Measurements from ENCODE around the gene HIPK1. TPM values are rescaled to one million over a fixed set of nuclear protein-coding genes. Genes with fewer than 3 reads are reported as not detected.

Gene HIPK1
- total RNA-seq, 1 donor from 2014 or later: 41.7 TPM

DNA sequence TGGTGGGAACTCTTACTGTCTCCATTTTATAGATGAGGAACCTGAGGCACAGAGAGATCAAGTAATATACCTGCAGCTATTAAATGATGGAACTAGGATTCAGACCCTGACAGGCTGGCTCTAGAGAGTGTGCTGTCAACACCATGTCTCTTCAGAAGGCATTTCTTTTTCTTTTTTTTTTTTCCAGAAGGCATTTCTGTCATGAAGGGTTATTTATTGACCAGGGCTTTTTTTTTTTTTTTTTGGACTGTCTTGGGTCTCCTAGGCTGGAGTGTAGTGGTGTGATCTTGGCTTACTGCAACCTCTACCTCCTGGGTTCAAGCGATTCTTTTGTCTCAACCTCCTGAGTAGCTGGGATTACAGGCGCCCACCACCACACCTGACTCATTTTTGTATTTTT, 22.6 kb downstream of the HIPK1 start:
- Histone ChIP-seq H3K4me1 (peaks cover 3 to 23% of the 10 kb centered on the region in 2 donors), H3K36me3 (peaks cover 11 to 19% of the 10 kb centered on the region in 2 donors), H3K27me3 (no peaks in the 10 kb centered on the region), H3K9me3 (no peaks in the 10 kb centered on the region), H3K27ac (no peak overlapping the region), H3K4me3 (no peak overlapping the region)
- TF ChIP-seq, protein P1, sequence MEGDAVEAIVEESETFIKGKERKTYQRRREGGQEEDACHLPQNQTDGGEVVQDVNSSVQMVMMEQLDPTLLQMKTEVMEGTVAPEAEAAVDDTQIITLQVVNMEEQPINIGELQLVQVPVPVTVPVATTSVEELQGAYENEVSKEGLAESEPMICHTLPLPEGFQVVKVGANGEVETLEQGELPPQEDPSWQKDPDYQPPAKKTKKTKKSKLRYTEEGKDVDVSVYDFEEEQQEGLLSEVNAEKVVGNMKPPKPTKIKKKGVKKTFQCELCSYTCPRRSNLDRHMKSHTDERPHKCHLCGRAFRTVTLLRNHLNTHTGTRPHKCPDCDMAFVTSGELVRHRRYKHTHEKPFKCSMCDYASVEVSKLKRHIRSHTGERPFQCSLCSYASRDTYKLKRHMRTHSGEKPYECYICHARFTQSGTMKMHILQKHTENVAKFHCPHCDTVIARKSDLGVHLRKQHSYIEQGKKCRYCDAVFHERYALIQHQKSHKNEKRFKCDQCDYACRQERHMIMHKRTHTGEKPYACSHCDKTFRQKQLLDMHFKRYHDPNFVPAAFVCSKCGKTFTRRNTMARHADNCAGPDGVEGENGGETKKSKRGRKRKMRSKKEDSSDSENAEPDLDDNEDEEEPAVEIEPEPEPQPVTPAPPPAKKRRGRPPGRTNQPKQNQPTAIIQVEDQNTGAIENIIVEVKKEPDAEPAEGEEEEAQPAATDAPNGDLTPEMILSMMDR (IDR thresholded peaks at IDR 0.05): no peak
- no peak for DNase-seq (ENCODE audit: low spot score in 2 of 2)
- intact Hi-C loops (cut with DNase I): no loop called here

DNA sequence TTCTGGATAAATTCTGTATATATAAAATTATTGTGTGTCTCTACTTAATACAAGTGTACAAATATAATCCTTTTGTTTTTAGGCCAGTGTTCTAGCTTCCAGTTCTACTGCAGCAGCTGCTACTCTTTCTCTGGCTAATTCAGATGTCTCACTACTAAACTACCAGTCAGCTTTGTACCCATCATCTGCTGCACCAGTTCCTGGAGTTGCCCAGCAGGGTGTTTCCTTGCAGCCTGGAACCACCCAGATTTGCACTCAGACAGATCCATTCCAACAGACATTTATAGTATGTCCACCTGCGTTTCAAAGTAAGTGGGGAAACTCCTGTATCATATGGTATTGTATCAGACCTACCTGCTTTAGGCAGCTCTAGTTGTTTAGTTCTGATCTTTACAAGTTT, 28.9 kb downstream of the HIPK1 start:
- no peaks in the 10 kb centered on the region for H3K4me1 ChIP-seq
- no peak overlapping the region for H3K27ac ChIP-seq
- H3K4me3 ChIP-seq: no peak overlapping the region
- no peaks in the 10 kb centered on the region for H3K27me3 ChIP-seq
- DNase-seq (ENCODE audit: low spot score in 2 of 2): no peak
- intact Hi-C loops (cut with DNase I): no loop called here
- peaks cover 44 to 70% of the 10 kb centered on the region in 2 donors for H3K36me3 ChIP-seq
- TF ChIP-seq, protein P1 (IDR thresholded peaks at IDR 0.05): no peak
- H3K9me3 ChIP-seq: no peaks in the 10 kb centered on the region

DNA sequence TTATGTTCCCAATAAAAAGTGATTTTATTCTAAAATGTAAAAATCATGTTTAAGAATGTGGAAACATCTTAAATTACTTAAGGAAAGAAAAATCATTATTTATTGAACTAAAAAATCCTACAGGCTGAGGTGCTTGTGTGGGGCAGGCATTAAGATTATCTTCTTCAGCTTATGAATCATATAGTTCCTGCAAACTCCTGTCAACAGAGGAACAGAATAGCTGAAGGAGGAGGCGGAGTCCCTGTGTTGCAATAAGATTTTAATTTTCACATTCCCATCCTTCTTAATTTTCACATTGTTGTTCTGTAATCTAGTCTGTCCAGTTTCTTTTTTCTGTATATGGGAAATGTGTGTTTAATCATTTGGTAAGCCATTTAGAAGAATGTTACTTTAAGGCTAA, 29.6 kb downstream of the HIPK1 start:
- DNase-seq (ENCODE audit: low spot score in 2 of 2): no peak
- Histone ChIP-seq H3K4me1 (no peaks in the 10 kb centered on the region), H3K9me3 (no peaks in the 10 kb centered on the region), H3K27me3 (no peaks in the 10 kb centered on the region), H3K4me3 (no peak overlapping the region), H3K27ac (no peak overlapping the region), H3K36me3 (peaks cover 49 to 74% of the 10 kb centered on the region in 2 donors)
- TF ChIP-seq, protein P1 (IDR thresholded peaks at IDR 0.05): no peak
- intact Hi-C loops (cut with DNase I): no loop called here

DNA sequence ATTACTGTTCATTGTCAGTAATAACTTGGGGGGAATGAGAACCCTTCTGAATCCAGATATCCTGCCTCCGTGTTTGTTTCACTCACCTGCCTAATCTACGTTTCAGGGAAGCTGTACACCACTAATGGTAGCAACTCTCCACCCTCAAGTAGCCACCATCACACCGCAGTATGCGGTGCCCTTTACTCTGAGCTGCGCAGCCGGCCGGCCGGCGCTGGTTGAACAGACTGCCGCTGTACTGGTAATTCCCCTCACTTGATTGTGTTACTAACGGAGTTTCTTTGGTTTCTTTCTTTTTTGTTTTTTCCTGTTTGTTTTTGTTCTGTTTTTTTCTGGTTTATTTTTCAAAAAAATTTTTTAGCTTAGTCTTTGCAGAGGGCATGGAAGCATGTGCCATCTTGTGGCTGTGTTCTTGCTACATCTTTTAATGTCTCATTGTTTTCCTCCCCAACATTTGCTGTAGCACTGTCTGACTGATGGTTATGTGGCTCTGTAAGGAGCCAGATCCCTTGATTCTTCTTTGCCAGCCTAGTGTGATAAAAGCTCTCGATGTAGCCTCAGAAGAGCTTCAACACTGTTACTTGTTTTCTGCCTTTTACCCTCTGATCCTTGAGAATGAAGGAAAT, 34.3 kb downstream of the HIPK1 start:
- intact Hi-C loops (cut with DNase I): no loop called here
- Histone ChIP-seq H3K36me3 (peaks cover 47 to 77% of the 10 kb centered on the region in 2 donors), H3K27ac (no peak overlapping the region), H3K27me3 (no peaks in the 10 kb centered on the region), H3K9me3 (no peaks in the 10 kb centered on the region), H3K4me1 (peaks cover 0 to 6% of the 10 kb centered on the region in 2 donors), H3K4me3 (no peak overlapping the region)
- no peak for DNase-seq (ENCODE audit: low spot score in 2 of 2)
- TF ChIP-seq, protein P1 (IDR thresholded peaks at IDR 0.05): no peak

DNA sequence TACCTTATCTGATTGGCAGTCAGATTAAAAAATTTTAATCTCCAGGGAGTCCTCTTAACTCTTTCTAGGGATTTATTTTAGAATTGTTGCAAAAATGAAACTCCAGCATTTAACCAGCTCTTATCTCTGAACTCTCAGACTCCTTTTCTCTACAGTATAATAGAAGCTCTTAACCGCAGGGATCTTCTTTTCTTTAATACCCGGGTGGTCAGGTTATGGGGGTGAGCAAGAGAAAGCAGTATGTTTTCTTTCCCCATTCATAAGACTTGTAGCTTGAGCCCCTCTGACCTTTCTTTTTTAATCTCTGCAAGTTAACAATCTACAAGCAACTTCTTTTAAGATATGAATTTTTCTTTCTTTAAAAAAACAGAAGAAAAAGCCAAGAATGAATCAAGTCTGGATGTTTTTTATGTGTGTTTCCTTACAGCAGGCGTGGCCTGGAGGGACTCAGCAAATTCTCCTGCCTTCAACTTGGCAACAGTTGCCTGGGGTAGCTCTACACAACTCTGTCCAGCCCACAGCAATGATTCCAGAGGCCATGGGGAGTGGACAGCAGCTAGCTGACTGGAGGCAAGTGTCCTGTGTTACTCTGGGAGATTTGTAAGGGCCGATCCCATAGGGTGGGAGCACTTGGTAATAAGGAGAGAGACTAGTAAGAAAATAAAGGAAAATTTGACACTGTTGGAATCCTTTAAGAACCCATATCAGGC, 36.7 kb downstream of the HIPK1 start:
- DNase-seq (ENCODE audit: low spot score in 2 of 2): no peak
- peaks cover 63 to 84% of the 10 kb centered on the region in 2 donors for H3K36me3 ChIP-seq
- TF ChIP-seq, protein P1 (IDR thresholded peaks at IDR 0.05): no peak

More for the DNA sequence above, 36.7 kb downstream of the HIPK1 start:
- intact Hi-C loops (cut with DNase I): no loop called here
- no peak overlapping the region for H3K27ac ChIP-seq
- H3K27me3 ChIP-seq: no peaks in the 10 kb centered on the region
- peaks cover 0 to 6% of the 10 kb centered on the region in 2 donors for H3K4me1 ChIP-seq
- no peaks in the 10 kb centered on the region for H3K9me3 ChIP-seq
- no peak overlapping the region for H3K4me3 ChIP-seq
